GM19193 (cell line): Measurements from ENCODE around the gene IGSF3.

Source experiments
- POLR2A ChIP-seq: IDR thresholded peaks from 4 replicates; pipeline ENCODE4 v1.6.1; 2011; ENCODE audit not compliant: insufficient read depth, insufficient read length; ENCODE audit errors: extremely low read depth

Gene IGSF3

GRCh38 chr1:116532671-116533428 lies 134.7 kb downstream of the IGSF3 start:
- no peak for TF ChIP-seq POLR2A

- TF ChIP-seq POLR2A = no peak
Measured at GRCh38 chr1:116531917-116532316, 135.6 kb downstream of the IGSF3 start.

- no peak for TF ChIP-seq POLR2A
Measured at GRCh38 chr1:116529681-116530080, 137.9 kb downstream of the IGSF3 start.

- no peak for TF ChIP-seq POLR2A
Measured at GRCh38 chr1:116529199-116529631, 138.3 kb downstream of the IGSF3 start.

- no peak for TF ChIP-seq POLR2A
Measured at GRCh38 chr1:116528329-116529083, 139.0 kb downstream of the IGSF3 start.

GRCh38 chr1:116525440-116525839 lies 142.1 kb downstream of the IGSF3 start:
- TF ChIP-seq POLR2A = no peak
